Measurements from ENCODE around the gene PBRM1.

The PBRM1 gene

GRCh38 chr3:52503788-52504424 lies 181.8 kb downstream of the PBRM1 start:
- DNase-seq, result no peak

GRCh38 chr3:52502808-52503350 lies 182.8 kb downstream of the PBRM1 start:
- no peak for DNase-seq

GRCh38 chr3:52502001-52502400 lies 183.7 kb downstream of the PBRM1 start:
- no peak for DNase-seq

GRCh38 chr3:52501046-52501445 lies 184.7 kb downstream of the PBRM1 start:
- no peak for DNase-seq

- DNase-seq, result no peak
Observed at GRCh38 chr3:52498137-52499054, 187.3 kb downstream of the PBRM1 start.

GRCh38 chr3:52495777-52496602 lies 189.7 kb downstream of the PBRM1 start:
- no peak for DNase-seq

Data from NCI-H1930 (cell line).